ENCODE data around the gene FPR1. TPM values are rescaled to one million over a fixed set of nuclear protein-coding genes. Genes with fewer than 3 reads are reported as not detected.

Gene FPR1
- total RNA-seq, 1 donor from 2014 or later = 53.3 TPM

DNA sequence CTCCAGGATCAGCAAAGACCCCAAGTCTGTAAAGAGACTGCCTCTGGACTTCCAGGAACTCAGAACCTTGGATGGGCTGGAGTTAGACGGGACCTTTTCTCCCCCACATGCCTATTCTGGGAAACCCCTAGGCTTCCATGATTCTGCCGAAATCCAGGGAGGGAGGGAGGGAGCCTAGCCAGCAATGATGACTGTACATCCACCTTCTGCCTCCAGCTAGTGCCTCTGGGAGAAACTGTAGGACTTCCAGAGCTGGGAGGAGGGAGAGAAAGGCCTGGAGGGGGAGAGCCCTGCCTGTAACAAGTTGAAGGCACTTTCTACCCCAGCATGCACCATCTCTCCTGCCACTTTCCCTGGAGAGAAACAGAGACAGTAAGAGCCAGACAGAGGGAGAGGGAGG is 21.9 kb downstream of the FPR1 start:
- ATAC-seq (no peak), DNase-seq (no peak)
- no peak overlapping the region for H3K4me3 ChIP-seq
- no peak overlapping the region for H3K27ac ChIP-seq
- no peaks in the 10 kb centered on the region for H3K9me3 ChIP-seq
- intact Hi-C loops (cut with DNase I) = no loop called here
- no peaks in the 10 kb centered on the region for H3K36me3 ChIP-seq
- no peak for TF ChIP-seq CTCF (IDR thresholded peaks at IDR 0.05)
- no peaks in the 10 kb centered on the region for H3K4me1 ChIP-seq
- H3K27me3 ChIP-seq = peaks cover 25% of the 10 kb centered on the region

DNA sequence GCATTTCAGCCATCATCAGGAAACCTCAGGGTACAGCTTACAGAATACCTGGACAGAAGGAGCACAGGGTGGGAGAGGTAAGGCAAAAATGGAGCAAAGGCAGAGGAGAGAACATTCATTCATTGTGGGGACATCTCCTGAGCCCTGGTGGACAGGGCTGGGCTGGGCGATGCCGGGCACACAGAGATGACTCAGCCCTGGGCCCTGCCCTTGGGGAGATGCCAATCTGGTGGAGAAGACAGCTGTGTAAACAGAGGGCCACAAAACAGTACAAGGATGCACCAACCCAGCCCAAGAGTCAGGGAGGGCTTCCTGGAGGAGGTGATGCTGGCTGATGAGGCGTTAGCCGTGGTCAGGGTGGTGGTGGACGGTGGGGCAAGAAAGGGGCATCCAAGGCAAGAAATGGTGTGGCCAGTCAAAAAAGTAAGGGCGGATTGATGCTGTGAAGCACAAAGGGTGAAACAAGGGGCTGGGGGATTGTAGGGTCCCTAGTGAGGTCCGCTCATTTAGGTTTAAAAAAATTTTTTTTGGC is 24.3 kb downstream of the FPR1 start:
- no peaks in the 10 kb centered on the region for H3K4me1 ChIP-seq
- H3K4me3 ChIP-seq = no peak overlapping the region
- ATAC-seq (no peak), DNase-seq (no peak)
- intact Hi-C loops (cut with DNase I) = no loop called here
- H3K36me3 ChIP-seq = no peaks in the 10 kb centered on the region
- no peak overlapping the region for H3K27ac ChIP-seq
- no peaks in the 10 kb centered on the region for H3K9me3 ChIP-seq
- peaks cover 36% of the 10 kb centered on the region for H3K27me3 ChIP-seq
- TF ChIP-seq CTCF (IDR thresholded peaks at IDR 0.05) = no peak

DNA sequence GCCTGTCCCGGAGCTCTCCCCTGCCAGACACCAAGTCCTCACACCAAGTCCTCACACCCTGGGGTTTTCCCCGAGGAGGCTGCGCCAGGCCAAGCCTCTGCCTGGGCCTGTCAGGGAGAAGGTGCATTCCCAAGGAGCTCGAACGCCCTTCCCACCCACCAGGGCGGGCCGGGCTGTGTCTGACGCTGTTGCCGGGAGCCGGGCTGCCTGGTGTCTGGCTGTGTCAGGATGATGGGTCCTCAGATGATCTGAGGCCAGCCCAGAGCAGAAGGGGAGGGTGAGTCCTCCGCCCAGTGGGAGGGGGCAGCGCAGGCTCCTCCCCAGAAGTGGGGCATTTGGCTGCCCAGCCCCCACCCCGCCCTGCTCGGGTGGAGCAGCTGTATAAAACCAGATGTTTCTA is 25.6 kb downstream of the FPR1 start:
- Histone ChIP-seq H3K27me3 (peaks cover 49% of the 10 kb centered on the region), H3K27ac (no peak overlapping the region), H3K4me3 (no peak overlapping the region), H3K4me1 (no peaks in the 10 kb centered on the region), H3K9me3 (no peaks in the 10 kb centered on the region), H3K36me3 (no peaks in the 10 kb centered on the region)
- no peak for TF ChIP-seq CTCF (IDR thresholded peaks at IDR 0.05)
- peak; percentile 66 for ATAC-seq
- intact Hi-C loops (cut with DNase I) = no loop called here
- DNase-seq = no peak

- no peaks in the 10 kb centered on the region for H3K4me1 ChIP-seq
- DNase-seq = no peak
- H3K9me3 ChIP-seq = no peaks in the 10 kb centered on the region
- H3K36me3 ChIP-seq = no peaks in the 10 kb centered on the region
- ATAC-seq = no peak
- no peak overlapping the region for H3K4me3 ChIP-seq
- peaks cover 65% of the 10 kb centered on the region for H3K27me3 ChIP-seq
- intact Hi-C loops (cut with DNase I) = no loop called here
- no peak for TF ChIP-seq CTCF (IDR thresholded peaks at IDR 0.05)
- H3K27ac ChIP-seq = no peak overlapping the region
Observed at GRCh38 chr19:51724543-51724942, 27.1 kb downstream of the FPR1 start.

DNA sequence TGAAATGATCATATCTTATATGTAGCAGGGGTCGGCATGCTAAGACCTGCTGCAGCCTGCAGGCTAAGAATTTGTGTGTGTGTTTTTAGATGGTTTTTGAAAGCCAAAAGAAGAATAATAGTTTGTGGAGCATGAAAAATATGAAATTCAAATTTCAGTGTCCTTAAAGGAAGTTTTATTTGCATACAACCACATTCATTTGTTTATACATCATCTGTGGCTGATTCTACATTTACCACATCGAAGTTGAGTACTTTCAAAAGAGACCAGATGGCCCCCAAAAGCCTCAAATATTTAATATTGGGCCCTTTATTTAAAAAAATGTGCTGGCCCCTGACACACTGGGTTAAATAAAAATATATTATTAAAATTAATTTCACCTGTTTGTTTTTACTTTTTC is 29.2 kb downstream of the FPR1 start:
- DNase-seq (no peak), ATAC-seq (no peak)
- peaks cover 74% of the 10 kb centered on the region for H3K27me3 ChIP-seq
- no peaks in the 10 kb centered on the region for H3K36me3 ChIP-seq
- H3K9me3 ChIP-seq = no peaks in the 10 kb centered on the region
- intact Hi-C loops (cut with DNase I) = no loop called here
- no peak overlapping the region for H3K4me3 ChIP-seq
- H3K4me1 ChIP-seq = no peaks in the 10 kb centered on the region
- no peak for TF ChIP-seq CTCF (IDR thresholded peaks at IDR 0.05)
- H3K27ac ChIP-seq = no peak overlapping the region

GRCh38 chr19:51721905-51722304 is 29.8 kb downstream of the FPR1 start:
- peaks cover 72% of the 10 kb centered on the region for H3K27me3 ChIP-seq
- TF ChIP-seq CTCF (IDR thresholded peaks at IDR 0.05) = no peak
- ATAC-seq (no peak), DNase-seq (no peak)
- intact Hi-C loops (cut with DNase I) = no loop called here
- no peaks in the 10 kb centered on the region for H3K36me3 ChIP-seq
- H3K27ac ChIP-seq = no peak overlapping the region
- no peaks in the 10 kb centered on the region for H3K9me3 ChIP-seq
- H3K4me1 ChIP-seq = no peaks in the 10 kb centered on the region
- H3K4me3 ChIP-seq = no peak overlapping the region
